Activated B cell treated with CpG ODN at 0.5 μM for 24 hours (primary cell): ENCODE measurements around the gene TRABD2B. TPM values are rescaled to one million over a fixed set of nuclear protein-coding genes. Genes with fewer than 3 reads are reported as not detected.

Source experiments
- ATAC-seq: fragments of 200-7000 bp; cut with Tn5 transposase; one replicate; pipeline ENCODE4 v1.10.0; 2021; ENCODE audit warnings: low read depth, mild to moderate bottlenecking, moderate library complexity
- CTCF ChIA-PET: fragments of 350-600 bp; sonication (Branson Sonifier 250); formaldehyde crosslinking; loops from one replicate; lab custom pipeline; 2021; ENCODE audit warnings: antibody characterized with exemption; lab: Charles Lee
- POLR2A ChIA-PET: fragments of 350-600 bp; sonication (Branson Sonifier 250); formaldehyde crosslinking; loops from one replicate; lab custom pipeline; 2021; ENCODE audit warnings: antibody characterized with exemption; lab: Charles Lee
- DNase-seq: peaks from one replicate; pipeline ENCODE4 v3.0.0; 2022
- H3K27ac Mint-ChIP-seq: one replicate; pipeline ENCODE4 v1.8.0; 2020; ENCODE audit warnings: mixed read lengths
- H3K27me3 Mint-ChIP-seq: one replicate; pipeline ENCODE4 v1.8.0; 2021; ENCODE audit warnings: mixed read lengths
- H3K36me3 Mint-ChIP-seq: one replicate; pipeline ENCODE4 v1.8.0; 2021; ENCODE audit warnings: low read depth, mixed read lengths
- H3K4me1 Mint-ChIP-seq: one replicate; pipeline ENCODE4 v1.8.0; 2021; ENCODE audit warnings: mixed read lengths
- H3K4me3 Mint-ChIP-seq: one replicate; pipeline ENCODE4 v1.8.0; 2020; ENCODE audit warnings: mild to moderate bottlenecking, mixed read lengths
- H3K9me3 Mint-ChIP-seq: one replicate; pipeline ENCODE4 v1.8.0; 2020; ENCODE audit warnings: mixed read lengths
- intact Hi-C: fragments of 100-400 bp; cut with micrococcal nuclease; formaldehyde crosslinking; loops from one replicate; pipeline ENCODE4 v1.15.1; 2024
- total RNA-seq: library from RNA; stranded (reverse); gene quantifications from 2 replicates; pipeline ENCODE4 v1.2.3, GENCODE V29; 2022
- TF ChIP-seq, protein P1 (sequence below): fragments of 200-600 bp; IDR thresholded peaks from one replicate; pipeline ENCODE4 v1.8.0; 2022; ENCODE audit warnings: antibody characterized with exemption, mild to moderate bottlenecking

TRABD2B gene
- total RNA-seq, 1 donor from 2014 or later, result not detected

DNA sequence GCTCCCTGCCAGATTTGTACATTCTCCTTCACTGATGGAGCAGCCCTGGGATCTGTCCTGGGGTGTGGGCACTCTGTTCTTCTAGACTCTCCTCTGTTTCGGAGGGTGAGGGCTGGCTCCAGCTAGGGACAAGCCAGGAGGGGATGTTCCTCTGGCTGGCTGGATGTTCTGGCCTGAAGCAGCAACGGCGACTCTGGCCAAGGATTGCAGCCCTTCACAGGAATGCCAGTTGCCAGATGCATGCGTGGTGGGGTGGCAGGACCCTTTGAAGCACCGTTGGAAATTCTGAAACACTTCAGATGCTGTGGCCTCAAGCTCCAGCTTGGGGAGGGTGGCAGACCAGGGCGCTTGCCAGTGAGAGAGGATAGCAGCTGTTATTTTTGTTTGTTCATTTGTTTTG is 210.9 kb downstream of the TRABD2B start:
- H3K4me3 Mint-ChIP-seq, result no peak overlapping the region
- intact Hi-C loops, result no loop called here
- TF ChIP-seq, protein P1, sequence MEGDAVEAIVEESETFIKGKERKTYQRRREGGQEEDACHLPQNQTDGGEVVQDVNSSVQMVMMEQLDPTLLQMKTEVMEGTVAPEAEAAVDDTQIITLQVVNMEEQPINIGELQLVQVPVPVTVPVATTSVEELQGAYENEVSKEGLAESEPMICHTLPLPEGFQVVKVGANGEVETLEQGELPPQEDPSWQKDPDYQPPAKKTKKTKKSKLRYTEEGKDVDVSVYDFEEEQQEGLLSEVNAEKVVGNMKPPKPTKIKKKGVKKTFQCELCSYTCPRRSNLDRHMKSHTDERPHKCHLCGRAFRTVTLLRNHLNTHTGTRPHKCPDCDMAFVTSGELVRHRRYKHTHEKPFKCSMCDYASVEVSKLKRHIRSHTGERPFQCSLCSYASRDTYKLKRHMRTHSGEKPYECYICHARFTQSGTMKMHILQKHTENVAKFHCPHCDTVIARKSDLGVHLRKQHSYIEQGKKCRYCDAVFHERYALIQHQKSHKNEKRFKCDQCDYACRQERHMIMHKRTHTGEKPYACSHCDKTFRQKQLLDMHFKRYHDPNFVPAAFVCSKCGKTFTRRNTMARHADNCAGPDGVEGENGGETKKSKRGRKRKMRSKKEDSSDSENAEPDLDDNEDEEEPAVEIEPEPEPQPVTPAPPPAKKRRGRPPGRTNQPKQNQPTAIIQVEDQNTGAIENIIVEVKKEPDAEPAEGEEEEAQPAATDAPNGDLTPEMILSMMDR, result no peak
- H3K36me3 Mint-ChIP-seq, result no peaks in the 10 kb centered on the region
- peaks cover 8% of the 10 kb centered on the region for H3K27me3 Mint-ChIP-seq
- H3K27ac Mint-ChIP-seq, result no peak overlapping the region
- ATAC-seq (no peak), DNase-seq (no peak)
- ChIA-PET CTCF (no interaction called here), POLR2A (no interaction called here)
- H3K9me3 Mint-ChIP-seq, result no peaks in the 10 kb centered on the region
- no peaks in the 10 kb centered on the region for H3K4me1 Mint-ChIP-seq

DNA sequence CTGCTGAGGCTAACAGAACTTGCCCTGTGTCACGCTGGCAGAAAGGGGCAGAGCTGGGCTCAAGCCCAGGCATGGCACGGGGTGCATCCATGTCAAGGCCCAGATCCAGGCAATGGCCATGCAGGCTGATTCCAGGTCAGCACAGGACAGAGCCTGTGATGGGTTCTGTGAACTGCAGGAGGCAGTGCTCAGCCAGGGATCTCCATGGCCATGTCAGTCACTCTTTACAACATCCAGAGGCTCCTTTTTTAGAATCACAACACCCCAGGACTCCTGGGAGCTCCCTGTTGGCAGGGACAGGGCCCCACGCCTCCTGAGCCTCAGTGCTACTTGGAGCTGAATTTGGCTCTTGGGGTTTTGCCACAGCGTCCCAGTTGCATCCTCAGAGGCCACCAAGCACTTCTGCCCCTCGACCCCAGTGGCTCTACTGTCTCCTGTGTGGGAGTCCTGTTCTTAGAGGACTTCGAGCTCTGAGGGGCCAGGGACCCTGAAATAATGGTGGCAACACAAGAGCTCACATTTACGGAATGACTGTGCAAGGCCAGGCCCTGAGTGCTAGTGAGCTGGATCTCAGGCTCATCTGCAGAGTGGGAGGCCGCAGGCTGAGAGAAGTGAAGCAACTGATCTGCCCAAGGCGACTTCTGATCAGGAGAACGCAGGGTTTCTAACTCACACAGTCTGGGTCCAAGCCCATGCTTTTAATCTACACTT is 211.5 kb downstream of the TRABD2B start:
- Mint-ChIP-seq H3K27me3 (peaks cover 8% of the 10 kb centered on the region), H3K9me3 (no peaks in the 10 kb centered on the region), H3K4me3 (no peak overlapping the region), H3K36me3 (no peaks in the 10 kb centered on the region), H3K4me1 (no peaks in the 10 kb centered on the region), H3K27ac (no peak overlapping the region)
- TF ChIP-seq, protein P1, result no peak
- no peak for DNase-seq
- ATAC-seq, result no peak
- ChIA-PET CTCF (no interaction called here), POLR2A (no interaction called here)
- intact Hi-C loops, result no loop called here

DNA sequence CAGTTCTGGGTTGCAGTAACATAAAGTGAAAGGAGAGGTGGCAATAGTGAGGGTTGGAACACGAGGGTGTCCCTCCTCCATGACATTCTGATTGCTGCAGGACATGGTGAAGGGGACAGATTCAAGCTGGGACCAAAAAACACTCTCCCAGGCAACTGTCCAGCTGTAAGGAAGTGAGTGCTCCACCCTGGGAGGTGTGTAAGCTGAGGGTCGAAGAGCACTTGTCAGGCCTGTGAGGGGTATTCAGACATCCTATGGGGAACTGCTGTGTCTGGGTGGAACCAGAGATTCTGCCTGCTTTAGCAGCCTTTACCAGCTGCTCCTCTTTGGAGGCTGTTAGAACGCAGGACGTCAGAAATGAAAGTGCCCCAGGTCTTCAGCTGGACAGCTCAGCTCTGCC is 212.1 kb downstream of the TRABD2B start:
- CTCF ChIA-PET, result no interaction called here
- no peak overlapping the region for H3K27ac Mint-ChIP-seq
- no peaks in the 10 kb centered on the region for H3K9me3 Mint-ChIP-seq
- DNase-seq, result no peak
- H3K4me3 Mint-ChIP-seq, result no peak overlapping the region
- H3K36me3 Mint-ChIP-seq, result no peaks in the 10 kb centered on the region
- intact Hi-C loops, result no loop called here
- TF ChIP-seq, protein P1, result no peak
- H3K27me3 Mint-ChIP-seq, result peaks cover 8% of the 10 kb centered on the region
- POLR2A ChIA-PET, result no interaction called here
- ATAC-seq, result no peak
- no peaks in the 10 kb centered on the region for H3K4me1 Mint-ChIP-seq

DNA sequence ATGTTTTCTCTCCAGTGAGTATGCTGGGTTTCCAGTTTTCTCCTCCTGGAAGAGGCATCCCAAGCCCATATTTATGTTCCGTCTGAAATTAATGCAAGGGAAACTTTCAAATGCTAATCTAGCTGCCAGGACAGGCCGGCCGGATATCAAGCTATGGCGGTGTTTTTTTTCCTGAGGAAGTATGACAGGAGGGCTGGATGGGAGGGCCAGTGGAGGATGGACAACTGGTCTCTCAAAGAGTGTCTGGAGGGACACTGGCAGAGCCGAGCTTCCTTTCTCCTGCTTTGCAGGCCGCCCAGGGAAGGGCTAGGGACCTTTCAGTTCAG is 212.7 kb downstream of the TRABD2B start:
- no peak overlapping the region for H3K4me3 Mint-ChIP-seq
- ChIA-PET POLR2A (no interaction called here), CTCF (no interaction called here)
- H3K4me1 Mint-ChIP-seq, result no peaks in the 10 kb centered on the region
- TF ChIP-seq, protein P1, result no peak
- intact Hi-C loops, result no loop called here
- H3K9me3 Mint-ChIP-seq, result no peaks in the 10 kb centered on the region
- ATAC-seq (no peak), DNase-seq (no peak)
- H3K27ac Mint-ChIP-seq, result no peak overlapping the region
- no peaks in the 10 kb centered on the region for H3K36me3 Mint-ChIP-seq
- peaks cover 8% of the 10 kb centered on the region for H3K27me3 Mint-ChIP-seq

DNA sequence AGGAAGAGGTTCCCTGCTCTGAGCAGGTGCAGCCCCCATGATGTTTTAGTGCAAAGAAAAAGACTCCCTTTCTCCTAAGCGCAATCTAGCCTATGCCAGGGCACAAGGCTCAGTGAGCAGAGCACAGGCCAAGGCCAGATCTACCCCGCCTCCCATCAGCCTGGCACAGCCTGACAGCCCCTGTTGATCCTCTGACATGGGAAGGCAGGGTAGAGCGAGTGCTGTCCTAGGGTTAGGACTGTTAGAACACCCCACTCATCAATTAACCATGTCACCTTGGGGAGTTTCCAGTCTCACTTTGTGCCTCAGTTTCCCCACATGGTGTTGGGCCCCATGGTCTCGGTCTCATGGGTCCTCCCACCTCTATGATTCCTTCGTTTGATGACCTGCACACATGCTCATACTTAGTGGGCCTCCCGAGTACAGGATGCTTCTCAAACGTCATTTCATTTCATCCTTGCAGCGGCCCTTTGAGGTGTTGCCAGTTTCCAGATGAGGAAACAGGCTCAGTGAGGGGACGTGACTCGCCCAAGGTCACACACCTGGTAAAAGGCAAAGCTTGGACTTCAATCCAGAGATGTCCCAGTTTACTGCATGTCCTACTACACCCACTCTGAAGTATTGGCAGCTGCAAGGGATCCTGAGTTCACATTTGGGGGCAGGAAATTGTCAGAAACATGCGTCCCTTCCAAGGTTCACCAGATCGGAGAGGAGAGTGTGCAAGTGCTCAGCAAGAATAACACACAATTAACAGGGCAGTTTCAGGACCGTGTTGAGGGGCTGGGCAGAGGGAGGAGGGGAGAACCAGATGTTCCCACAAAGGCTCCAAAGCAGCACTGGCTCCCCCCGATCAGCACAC is 213.3 kb downstream of the TRABD2B start:
- H3K27ac Mint-ChIP-seq, result no peak overlapping the region
- peaks cover 8% of the 10 kb centered on the region for H3K27me3 Mint-ChIP-seq
- ChIA-PET CTCF (no interaction called here), POLR2A (no interaction called here)
- DNase-seq (no peak), ATAC-seq (no peak)
- TF ChIP-seq, protein P1, result no peak
- H3K36me3 Mint-ChIP-seq, result no peaks in the 10 kb centered on the region
- H3K4me1 Mint-ChIP-seq, result no peaks in the 10 kb centered on the region
- intact Hi-C loops, result no loop called here
- H3K9me3 Mint-ChIP-seq, result no peaks in the 10 kb centered on the region
- H3K4me3 Mint-ChIP-seq, result no peak overlapping the region
